ENCODE data around the gene TMEM271. TPM values are rescaled to one million over a fixed set of nuclear protein-coding genes. Genes with fewer than 3 reads are reported as not detected.

TMEM271 gene
- total RNA-seq, 6 experiments from 2014 or later = not detected

DNA sequence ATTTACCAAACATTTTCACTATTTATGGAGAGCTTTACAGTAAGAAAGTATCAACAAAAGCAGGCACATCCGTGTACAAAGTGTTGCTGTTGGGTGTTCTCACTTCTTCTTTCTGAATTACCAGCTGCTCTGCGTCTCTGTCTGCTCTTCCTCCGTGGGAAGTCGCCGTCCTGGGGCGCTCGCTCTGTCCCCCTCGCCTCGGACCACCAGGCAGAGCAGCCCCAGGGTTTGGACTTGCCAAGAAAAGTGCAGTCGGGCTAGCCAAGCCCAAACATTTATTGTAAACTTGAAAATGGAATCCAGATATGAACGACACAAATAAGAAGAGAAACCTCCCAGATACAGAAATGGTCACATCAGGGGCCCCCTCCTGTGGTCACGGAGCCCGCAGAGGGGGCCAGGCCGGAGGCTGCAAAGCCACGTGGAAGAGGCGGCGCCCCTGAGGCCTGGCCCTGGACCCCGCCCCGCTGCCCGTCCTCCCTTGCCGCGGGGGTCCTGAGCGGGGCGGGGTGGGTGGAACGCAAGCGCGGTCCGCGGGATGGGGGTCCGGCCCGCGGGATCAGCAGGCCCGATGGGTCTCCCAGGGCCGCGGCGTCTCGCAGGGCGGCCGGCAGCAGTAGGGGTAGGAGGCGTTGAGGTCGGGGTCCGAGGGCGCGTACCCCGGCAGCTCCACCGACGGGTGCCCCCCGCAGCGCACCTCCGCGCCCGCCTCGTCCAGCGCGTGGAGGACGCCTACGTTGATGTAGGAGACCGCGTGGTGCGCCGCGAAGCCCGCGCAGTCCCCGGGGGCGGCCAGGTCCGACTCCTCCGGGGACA lies 1.5 kb downstream of the TMEM271 start:
- H3K27ac Mint-ChIP-seq = no peak overlapping the region
- TF ChIP-seq, protein P1, sequence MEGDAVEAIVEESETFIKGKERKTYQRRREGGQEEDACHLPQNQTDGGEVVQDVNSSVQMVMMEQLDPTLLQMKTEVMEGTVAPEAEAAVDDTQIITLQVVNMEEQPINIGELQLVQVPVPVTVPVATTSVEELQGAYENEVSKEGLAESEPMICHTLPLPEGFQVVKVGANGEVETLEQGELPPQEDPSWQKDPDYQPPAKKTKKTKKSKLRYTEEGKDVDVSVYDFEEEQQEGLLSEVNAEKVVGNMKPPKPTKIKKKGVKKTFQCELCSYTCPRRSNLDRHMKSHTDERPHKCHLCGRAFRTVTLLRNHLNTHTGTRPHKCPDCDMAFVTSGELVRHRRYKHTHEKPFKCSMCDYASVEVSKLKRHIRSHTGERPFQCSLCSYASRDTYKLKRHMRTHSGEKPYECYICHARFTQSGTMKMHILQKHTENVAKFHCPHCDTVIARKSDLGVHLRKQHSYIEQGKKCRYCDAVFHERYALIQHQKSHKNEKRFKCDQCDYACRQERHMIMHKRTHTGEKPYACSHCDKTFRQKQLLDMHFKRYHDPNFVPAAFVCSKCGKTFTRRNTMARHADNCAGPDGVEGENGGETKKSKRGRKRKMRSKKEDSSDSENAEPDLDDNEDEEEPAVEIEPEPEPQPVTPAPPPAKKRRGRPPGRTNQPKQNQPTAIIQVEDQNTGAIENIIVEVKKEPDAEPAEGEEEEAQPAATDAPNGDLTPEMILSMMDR (IDR thresholded peaks at IDR 0.05) = no peak
- H3K4me1 Mint-ChIP-seq (ENCODE audit: low read depth) = peaks cover 13% of the 10 kb centered on the region
- H3K27me3 Mint-ChIP-seq (ENCODE audit: insufficient read depth) = peaks cover 37% of the 10 kb centered on the region
- H3K36me3 Mint-ChIP-seq (ENCODE audit: low read depth) = no peaks in the 10 kb centered on the region; the same call in 1 of the 2 replicates
- no peak overlapping the region for H3K4me3 Mint-ChIP-seq
- peaks cover 17% of the 10 kb centered on the region; the same call in 1 of the 2 replicates for H3K9me3 Mint-ChIP-seq
- DNase-seq = no peak

DNA sequence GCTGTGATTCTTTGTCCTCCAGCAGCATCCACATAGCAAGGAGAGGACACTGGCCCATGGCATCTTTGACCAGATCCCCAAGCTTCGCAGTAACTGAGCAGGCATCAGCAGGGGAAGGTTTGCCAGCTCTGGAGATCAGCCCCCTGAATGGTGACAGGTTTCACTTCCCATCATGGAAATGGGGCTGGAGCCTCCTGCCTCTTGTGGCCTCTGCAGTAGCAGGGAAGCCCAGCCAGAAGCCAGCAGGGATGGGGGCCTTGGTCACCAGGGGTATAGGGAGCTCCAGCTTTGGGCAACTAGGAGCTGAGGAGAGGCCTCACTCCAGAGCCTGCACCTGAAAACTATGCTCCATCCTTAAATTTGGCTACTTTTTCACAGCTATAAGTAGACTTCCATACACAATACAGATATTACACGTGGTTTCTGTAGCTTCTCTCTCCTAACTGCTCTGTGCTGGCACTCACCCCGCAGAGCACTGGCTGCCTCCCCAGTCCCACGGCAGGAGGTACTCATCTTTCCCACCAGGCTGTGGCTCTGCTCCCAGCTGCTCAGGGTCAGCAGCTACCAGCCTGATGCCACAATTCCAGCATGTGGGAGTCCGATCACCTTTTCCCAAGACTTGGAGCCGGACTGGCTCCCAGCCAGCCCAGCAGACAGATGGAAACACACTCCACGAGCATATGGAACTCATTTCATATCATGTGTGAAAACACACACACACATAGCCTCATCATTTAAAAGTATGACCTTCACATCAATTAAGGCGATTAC lies 2.8 kb downstream of the TMEM271 start:
- TF ChIP-seq, protein P1 (IDR thresholded peaks at IDR 0.05) = no peak
- Mint-ChIP-seq H3K4me3 (no peak overlapping the region), H3K27me3 (ENCODE audit: insufficient read depth) (peaks cover 41% of the 10 kb centered on the region)

GRCh38 chr4:572594-572993 lies 3.5 kb downstream of the TMEM271 start:
- H3K4me1 Mint-ChIP-seq (ENCODE audit: low read depth) = peaks cover 7% of the 10 kb centered on the region

More for the DNA sequence above, 2.8 kb downstream of the TMEM271 start:
- no peaks in the 10 kb centered on the region; the same call in 1 of the 2 replicates for H3K36me3 Mint-ChIP-seq (ENCODE audit: low read depth)
- H3K27ac Mint-ChIP-seq = no peak overlapping the region
- H3K9me3 Mint-ChIP-seq = peaks cover 17% of the 10 kb centered on the region; the same call in 1 of the 2 replicates
- H3K4me1 Mint-ChIP-seq (ENCODE audit: low read depth) = peaks cover 13% of the 10 kb centered on the region
- DNase-seq = no peak

DNA sequence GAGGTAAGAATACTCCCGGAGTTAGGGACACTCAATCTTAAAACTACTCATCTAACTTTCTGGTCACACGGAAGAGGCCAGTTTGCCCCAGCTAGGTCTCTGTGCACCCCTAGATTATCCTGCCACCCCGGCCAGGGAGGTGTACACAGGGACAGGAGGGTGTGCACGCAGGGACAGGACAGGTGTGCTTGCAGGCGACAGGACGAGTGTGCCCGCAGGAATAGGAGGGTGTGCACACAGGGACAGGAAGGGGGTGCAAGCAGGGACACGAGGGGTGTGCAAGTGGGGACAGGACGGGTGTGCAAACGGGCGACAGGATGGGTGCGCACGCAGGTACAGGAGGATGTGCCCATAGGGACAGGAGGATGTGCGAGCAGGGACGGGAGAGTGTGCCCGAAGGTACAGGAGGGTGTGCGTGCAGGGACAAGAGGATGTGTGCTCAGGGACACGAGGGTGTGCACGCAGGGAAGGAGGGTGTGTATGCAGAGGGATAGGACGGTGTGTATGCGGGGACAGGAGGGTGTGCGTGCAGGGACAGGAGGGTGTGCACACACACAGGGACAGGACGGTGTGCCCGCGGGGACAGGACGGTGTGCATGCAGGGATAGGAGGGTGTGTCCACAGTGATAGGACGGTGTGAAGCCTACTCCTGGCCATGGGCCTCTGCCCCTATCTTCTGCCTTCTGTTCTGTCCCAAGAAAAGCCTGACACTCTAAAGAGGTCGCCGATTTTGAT lies 4.1 kb downstream of the TMEM271 start:
- no peak overlapping the region for H3K27ac Mint-ChIP-seq
- no peak overlapping the region for H3K4me3 Mint-ChIP-seq
- H3K9me3 Mint-ChIP-seq = peaks cover 17% of the 10 kb centered on the region; the same call in 1 of the 2 replicates
- TF ChIP-seq, protein P1 (IDR thresholded peaks at IDR 0.05) = no peak
- DNase-seq = no peak
- H3K4me1 Mint-ChIP-seq (ENCODE audit: low read depth) = peaks cover 2% of the 10 kb centered on the region
- H3K36me3 Mint-ChIP-seq (ENCODE audit: low read depth) = no peaks in the 10 kb centered on the region; the same call in 1 of the 2 replicates
- peaks cover 41% of the 10 kb centered on the region for H3K27me3 Mint-ChIP-seq (ENCODE audit: insufficient read depth)

More at GRCh38 chr4:572594-572993, 3.5 kb downstream of the TMEM271 start:
- Mint-ChIP-seq H3K9me3 (peaks cover 17% of the 10 kb centered on the region; the same call in 1 of the 2 replicates), H3K27ac (no peak overlapping the region), H3K4me3 (no peak overlapping the region), H3K27me3 (ENCODE audit: insufficient read depth) (peaks cover 43% of the 10 kb centered on the region), H3K36me3 (ENCODE audit: low read depth) (no peaks in the 10 kb centered on the region; the same call in 1 of the 2 replicates)
- TF ChIP-seq, protein P1 (IDR thresholded peaks at IDR 0.05) = no peak
- DNase-seq = no peak

- no peak for DNase-seq
- peaks cover 39% of the 10 kb centered on the region for H3K27me3 Mint-ChIP-seq (ENCODE audit: insufficient read depth)
- no peaks in the 10 kb centered on the region for H3K4me1 Mint-ChIP-seq (ENCODE audit: low read depth)
- TF ChIP-seq, protein P1 (IDR thresholded peaks at IDR 0.05) = no peak
- H3K9me3 Mint-ChIP-seq = peaks cover 17% of the 10 kb centered on the region; the same call in 1 of the 2 replicates
- no peaks in the 10 kb centered on the region; the same call in 1 of the 2 replicates for H3K36me3 Mint-ChIP-seq (ENCODE audit: low read depth)
- H3K4me3 Mint-ChIP-seq = no peak overlapping the region
- H3K27ac Mint-ChIP-seq = no peak overlapping the region
Measured at GRCh38 chr4:570754-571153, 5.3 kb downstream of the TMEM271 start.

Measured in HFFc6 (cell line).